ENCODE data around the gene KDM5C. TPM values are rescaled to one million over a fixed set of nuclear protein-coding genes. Genes with fewer than 3 reads are reported as not detected.

KDM5C gene
- total and polyA plus RNA-seq, 9 of the 15 experiments (the other 6 are each of a cell fraction or from before 2014, with no cell fraction given) = 0.62 to 136 (median 52.4) TPM

DNA sequence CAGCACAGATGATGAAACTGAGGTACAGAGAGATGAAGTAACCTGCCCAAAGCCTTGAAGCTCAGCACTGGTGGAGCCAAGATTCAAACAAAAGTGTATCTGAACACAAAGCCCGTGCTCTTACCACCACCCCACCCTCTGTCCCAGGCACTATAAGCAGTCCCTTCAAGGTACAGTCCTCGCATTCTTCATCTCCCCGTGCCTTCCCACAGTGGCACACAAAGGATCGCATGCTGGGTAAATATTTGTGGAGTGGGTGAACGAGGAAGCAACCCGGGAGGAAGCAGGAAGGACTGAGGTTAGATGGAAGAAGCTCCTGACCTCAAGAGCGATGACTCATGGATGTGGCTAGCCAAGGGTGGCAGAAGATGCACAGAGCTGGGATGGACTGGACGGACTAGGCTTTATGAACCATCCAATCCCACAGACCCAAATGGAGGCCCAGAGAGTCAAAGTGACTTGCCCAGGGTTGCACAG, 37.9 kb upstream of the KDM5C start (continued):
- TF ChIP-seq JUN (IDR thresholded peaks at IDR 0.05; ENCODE audit: borderline replicate concordance, low read depth, low read length) = peak; percentile 52; the same call in 1 of the 2 replicates
- no peak for TF ChIP-seq JUN (CRISPR knock-in tag; IDR thresholded peaks at IDR 0.05; ENCODE audit: borderline replicate concordance)
- TF ChIP-seq HDAC2 (IDR thresholded peaks at IDR 0.05) = 0 out of 2 replicates have a peak, but pooled peaks have one; percentile 11
- peak; percentile 80 for TF ChIP-seq CTBP1 (IDR thresholded peaks at IDR 0.05; ENCODE audit: borderline replicate concordance)

DNA sequence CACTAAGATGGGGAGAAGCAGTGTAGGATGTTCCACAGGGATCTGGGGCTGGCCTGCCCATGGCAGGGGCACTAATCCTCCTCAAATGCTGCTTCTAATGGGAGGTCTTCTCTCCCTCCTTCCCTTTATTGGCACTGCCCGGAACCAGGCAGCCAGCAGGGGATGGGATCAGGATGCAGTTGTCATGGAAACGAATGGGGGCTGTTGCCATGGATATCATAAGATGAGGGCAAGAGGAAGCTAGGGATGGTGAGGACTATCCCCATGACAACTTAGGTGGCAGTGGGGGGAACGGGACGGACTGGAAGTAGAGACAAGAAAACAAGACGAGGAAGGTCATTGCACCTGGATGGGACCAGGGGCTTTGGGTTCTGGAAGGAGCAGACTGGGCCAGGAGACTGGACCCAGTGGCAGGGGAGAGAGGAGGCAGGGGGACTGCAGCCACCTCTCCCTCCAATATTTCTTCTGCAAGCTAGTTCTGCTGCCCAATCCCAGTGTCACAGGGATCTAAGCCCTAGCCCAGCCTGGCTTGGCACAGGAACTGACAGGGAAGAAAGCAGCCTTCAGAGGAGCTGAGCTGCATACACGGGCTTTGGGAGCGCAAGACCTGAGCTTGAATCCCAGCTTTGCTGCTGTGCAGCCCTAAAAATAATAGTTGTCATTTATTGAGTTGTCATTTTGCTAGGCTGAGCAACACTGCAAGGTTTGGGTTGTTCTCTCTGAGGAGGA, 37.3 kb upstream of the KDM5C start:
- no peaks in the 10 kb centered on the region for H4K20me1 ChIP-seq (replicated peaks; ENCODE audit: control insufficient read depth, insufficient read depth, low read length)
- CTCF ChIA-PET (ENCODE audit: low intra/inter-chr PET ratio) = no interaction called here
- H3K36me3 ChIP-seq (ENCODE audit: control insufficient read depth, insufficient read depth, low read length) = peaks cover 2% of the 10 kb centered on the region; the same call in 1 of the 3 replicates
- DNase-seq (ENCODE audit: extremely low read depth in 1 of 4, low spot score in 3 of 4) = no peak
- no TSS peak for BruUV-seq (replicated peaks)
- FAIRE-seq = no peak
- WGBS (ENCODE audit: insufficient coverage, low coverage, missing lambda C conversion rate) = 66% methylated on average over 6 of the region's 7 CpGs
- H3K79me2 ChIP-seq (ENCODE audit: control insufficient read depth, insufficient read depth, low read length) = no peaks in the 10 kb centered on the region; the same call in 1 of the 3 replicates
- H2AFZ ChIP-seq (ENCODE audit: low read depth, low read length) = peak overlapping the region; percentile 65; the same call in 1 of the 2 replicates
- no peaks in the 10 kb centered on the region for H3K9me3 ChIP-seq (replicated peaks; ENCODE audit: control insufficient read depth, insufficient read depth, low read depth, low read length)
- no peak overlapping the region for H3K27ac ChIP-seq (ENCODE audit: extremely low read depth, low read depth, low read length)
- in situ Hi-C loops (cut with MboI) = no loop called here
- POLR2A ChIA-PET = interaction anchor here (0.6 to 1.0 kb wide), 3 partner anchors 8 to 160 kb away, joined by 3 to 4 read pairs (median 4); partner anchors contain the start of genes RIBC1 and SMC1A
- H3K4me2 ChIP-seq (ENCODE audit: insufficient read depth, low read length) = peak overlapping the region; percentile 43; the same call in 1 of the 2 replicates
- no peak overlapping the region for H3K4me3 ChIP-seq
- H3K27me3 ChIP-seq (ENCODE audit: control insufficient read depth in 2 of 2, insufficient read depth in 2 of 2, low read length in 2 of 2) = no peaks in the 10 kb centered on the region
- intact Hi-C loops (cut with micrococcal nuclease) = no loop called here
- no peak for ATAC-seq
- H3K9me1 ChIP-seq (ENCODE audit: control insufficient read depth, insufficient read depth, low read length) = no peaks in the 10 kb centered on the region
- H3K9ac ChIP-seq (ENCODE audit: insufficient read depth in 1 of 2, low read depth in 2 of 2, low read length in 2 of 2) = peak overlapping the region in 1 of 2 experiments; percentile 61; a peak in 1 of 4 replicates
- H3K4me1 ChIP-seq (replicated peaks in 1 of 2; ENCODE audit: control insufficient read depth in 2 of 2, insufficient read depth in 2 of 2, low read length in 2 of 2) = peaks cover 48 to 49% of the 10 kb centered on the region in 2 experiments; a peak in 4 of 5 replicates
- TF ChIP-seq BMI1 (IDR thresholded peaks at IDR 0.05; ENCODE audit: low read length) = peak; percentile 59; the same call in 1 of the 2 replicates
- no peak for TF ChIP-seq ARID2 (IDR thresholded peaks at IDR 0.05)
- TF ChIP-seq, protein P1, sequence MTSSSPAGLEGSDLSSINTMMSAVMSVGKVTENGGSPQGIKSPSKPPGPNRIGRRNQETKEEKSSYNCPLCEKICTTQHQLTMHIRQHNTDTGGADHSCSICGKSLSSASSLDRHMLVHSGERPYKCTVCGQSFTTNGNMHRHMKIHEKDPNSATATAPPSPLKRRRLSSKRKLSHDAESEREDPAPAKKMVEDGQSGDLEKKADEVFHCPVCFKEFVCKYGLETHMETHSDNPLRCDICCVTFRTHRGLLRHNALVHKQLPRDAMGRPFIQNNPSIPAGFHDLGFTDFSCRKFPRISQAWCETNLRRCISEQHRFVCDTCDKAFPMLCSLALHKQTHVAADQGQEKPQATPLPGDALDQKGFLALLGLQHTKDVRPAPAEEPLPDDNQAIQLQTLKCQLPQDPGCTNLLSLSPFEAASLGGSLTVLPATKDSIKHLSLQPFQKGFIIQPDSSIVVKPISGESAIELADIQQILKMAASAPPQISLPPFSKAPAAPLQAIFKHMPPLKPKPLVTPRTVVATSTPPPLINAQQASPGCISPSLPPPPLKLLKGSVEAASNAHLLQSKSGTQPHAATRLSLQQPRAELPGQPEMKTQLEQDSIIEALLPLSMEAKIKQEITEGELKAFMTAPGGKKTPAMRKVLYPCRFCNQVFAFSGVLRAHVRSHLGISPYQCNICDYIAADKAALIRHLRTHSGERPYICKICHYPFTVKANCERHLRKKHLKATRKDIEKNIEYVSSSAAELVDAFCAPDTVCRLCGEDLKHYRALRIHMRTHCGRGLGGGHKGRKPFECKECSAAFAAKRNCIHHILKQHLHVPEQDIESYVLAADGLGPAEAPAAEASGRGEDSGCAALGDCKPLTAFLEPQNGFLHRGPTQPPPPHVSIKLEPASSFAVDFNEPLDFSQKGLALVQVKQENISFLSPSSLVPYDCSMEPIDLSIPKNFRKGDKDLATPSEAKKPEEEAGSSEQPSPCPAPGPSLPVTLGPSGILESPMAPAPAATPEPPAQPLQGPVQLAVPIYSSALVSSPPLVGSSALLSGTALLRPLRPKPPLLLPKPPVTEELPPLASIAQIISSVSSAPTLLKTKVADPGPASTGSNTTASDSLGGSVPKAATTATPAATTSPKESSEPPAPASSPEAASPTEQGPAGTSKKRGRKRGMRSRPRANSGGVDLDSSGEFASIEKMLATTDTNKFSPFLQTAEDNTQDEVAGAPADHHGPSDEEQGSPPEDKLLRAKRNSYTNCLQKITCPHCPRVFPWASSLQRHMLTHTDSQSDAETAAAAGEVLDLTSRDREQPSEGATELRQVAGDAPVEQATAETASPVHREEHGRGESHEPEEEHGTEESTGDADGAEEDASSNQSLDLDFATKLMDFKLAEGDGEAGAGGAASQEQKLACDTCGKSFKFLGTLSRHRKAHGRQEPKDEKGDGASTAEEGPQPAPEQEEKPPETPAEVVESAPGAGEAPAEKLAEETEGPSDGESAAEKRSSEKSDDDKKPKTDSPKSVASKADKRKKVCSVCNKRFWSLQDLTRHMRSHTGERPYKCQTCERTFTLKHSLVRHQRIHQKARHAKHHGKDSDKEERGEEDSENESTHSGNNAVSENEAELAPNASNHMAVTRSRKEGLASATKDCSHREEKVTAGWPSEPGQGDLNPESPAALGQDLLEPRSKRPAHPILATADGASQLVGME (CRISPR knock-in tag; IDR thresholded peaks at IDR 0.05) = peak; percentile 71; the same call in 1 of the 2 replicates
- TF ChIP-seq RFX1 (IDR thresholded peaks at IDR 0.05) = peak; percentile 95
- TF ChIP-seq, protein P2, sequence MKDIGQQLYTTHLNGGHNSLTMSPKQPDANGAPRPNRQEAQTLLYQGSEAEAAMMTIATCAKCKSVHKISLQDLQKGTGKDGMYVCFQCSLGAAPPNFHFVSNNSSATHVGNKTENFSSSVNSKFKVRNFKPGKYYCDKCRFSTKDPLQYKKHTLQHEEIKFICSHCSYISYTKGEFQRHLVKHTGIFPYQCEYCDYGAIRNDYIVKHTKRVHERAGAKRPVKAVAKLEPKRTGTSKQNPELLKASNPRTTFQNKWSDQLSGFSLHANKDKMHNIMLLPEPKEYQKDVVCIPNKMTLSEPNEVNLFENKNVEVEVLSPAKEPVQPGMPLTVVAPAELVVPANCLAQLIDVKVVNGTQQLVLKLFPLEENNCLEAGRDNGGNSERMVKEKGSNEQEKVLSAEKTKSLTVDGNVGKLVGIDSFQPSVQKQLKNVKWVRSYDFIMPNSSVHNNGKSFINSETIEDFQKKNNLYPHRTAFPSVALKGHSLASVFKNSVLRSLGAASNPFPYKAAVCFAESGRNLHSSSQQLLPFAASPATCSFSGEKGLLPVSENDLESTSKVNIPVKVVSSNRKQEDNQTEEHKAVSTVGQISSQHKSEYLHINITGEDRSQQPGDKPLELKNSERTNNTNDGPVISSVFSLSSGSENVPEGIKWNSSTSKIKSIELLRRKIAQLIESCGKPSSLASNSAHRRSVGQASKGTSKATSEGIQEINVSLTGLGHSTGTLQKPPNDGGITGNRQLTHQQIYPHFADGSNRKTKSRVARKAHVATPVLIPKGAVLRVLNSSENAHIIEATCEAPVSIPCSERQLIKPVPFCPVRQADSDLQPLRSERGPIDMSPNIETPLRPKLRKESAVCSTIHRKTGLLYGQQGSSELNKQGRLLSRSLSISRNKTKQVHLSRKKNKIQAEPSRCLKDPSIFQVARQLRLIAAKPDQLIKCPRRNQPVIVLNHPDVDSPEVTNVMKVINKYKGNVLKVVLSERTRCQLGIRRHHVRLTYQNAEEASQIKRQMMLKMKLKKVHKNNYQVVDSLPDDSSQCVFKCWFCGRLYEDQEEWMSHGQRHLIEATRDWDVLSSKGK (CRISPR knock-in tag; IDR thresholded peaks at IDR 0.05) = no peak
- TF ChIP-seq CSDE1 (IDR thresholded peaks at IDR 0.05) = peak in 1 of 2 experiments; percentile 82; a peak in 2 of 4 replicates
